GM23248 (cell line): ENCODE measurements around the gene ESYT3. TPM values are rescaled to one million over a fixed set of nuclear protein-coding genes. Genes with fewer than 3 reads are reported as not detected.
"Not testable (repeated sequence)": the region's sequence is repeated elsewhere in the genome, so short reads cannot be mapped to it uniquely, and the experiment has no call there.

Experiments
- DNase-seq: peaks from one replicate; pipeline ENCODE4 v3.0.0-alpha.2; 2015
- H2AFZ ChIP-seq: fragments of 200-600 bp; sonication (generic); 2 replicates; pipeline ENCODE4 v1.6.1; 2016; ENCODE audit warnings: antibody characterized with exemption
- H3F3A ChIP-seq: fragments of 200-600 bp; sonication (generic); 2 replicates; pipeline ENCODE4 v1.6.1; 2016; ENCODE audit warnings: mild to moderate bottlenecking, antibody characterized with exemption, mixed run types; ENCODE audit not compliant: insufficient read depth
- H3K27ac ChIP-seq: fragments of 200-600 bp; sonication (generic); 2 replicates; pipeline ENCODE4 v1.5.1; 2016; ENCODE audit warnings: mild to moderate bottlenecking
- H3K27me3 ChIP-seq: fragments of 200-600 bp; sonication (generic); replicated peaks from 2 replicates; pipeline ENCODE4 v1.6.1; 2016; ENCODE audit warnings: mild to moderate bottlenecking; ENCODE audit not compliant: insufficient read depth
- H3K36me3 ChIP-seq: fragments of 200-600 bp; sonication (generic); 2 replicates; pipeline ENCODE4 v1.6.1; 2016; ENCODE audit warnings: low read depth, mild to moderate bottlenecking
- H3K4me1 ChIP-seq: fragments of 200-600 bp; sonication (generic); 2 replicates; pipeline ENCODE4 v1.6.1; 2016; ENCODE audit warnings: mild to moderate bottlenecking; ENCODE audit not compliant: insufficient read depth
- H3K4me2 ChIP-seq: fragments of 200-600 bp; sonication (generic); one replicate; pipeline ENCODE4 v1.6.1; 2016; ENCODE audit warnings: mild to moderate bottlenecking; ENCODE audit not compliant: unreplicated experiment
- H3K4me3 ChIP-seq: fragments of 200-600 bp; sonication (generic); 2 replicates; pipeline ENCODE4 v1.5.1; 2016; ENCODE audit warnings: mild to moderate bottlenecking
- H3K79me2 ChIP-seq: fragments of 200-600 bp; sonication (generic); 2 replicates; pipeline ENCODE4 v1.6.1; 2016; ENCODE audit warnings: mild to moderate bottlenecking; ENCODE audit not compliant: insufficient read depth
- H3K9ac ChIP-seq: fragments of 200-600 bp; sonication (generic); 2 replicates; pipeline ENCODE4 v1.6.1; 2016; ENCODE audit warnings: mild to moderate bottlenecking
- H3K9me2 ChIP-seq: fragments of 200-600 bp; sonication (generic); 2 replicates; pipeline ENCODE4 v1.6.1; 2016; ENCODE audit warnings: mixed run types, mild to moderate bottlenecking, moderate library complexity; ENCODE audit not compliant: insufficient read depth
- H3K9me3 ChIP-seq: fragments of 200-600 bp; sonication (generic); one replicate; pipeline ENCODE4 v1.6.1; 2017; ENCODE audit warnings: low read depth
- H4K20me1 ChIP-seq: fragments of 200-600 bp; sonication (generic); 2 replicates; pipeline ENCODE4 v1.6.0; 2016; ENCODE audit not compliant: insufficient read depth
- EZH2 ChIP-seq: fragments of 200-600 bp; sonication (generic); IDR thresholded peaks from 2 replicates; pipeline ENCODE4 v1.6.1; 2018; ENCODE audit warnings: antibody characterized with exemption, mild to moderate bottlenecking; ENCODE audit not compliant: insufficient read depth, poor library complexity, severe bottlenecking
- EZH2phosphoT487 ChIP-seq: fragments of 200-600 bp; sonication (generic); IDR thresholded peaks from 2 replicates; pipeline ENCODE4 v1.6.1; 2018; ENCODE audit warnings: antibody characterized with exemption, moderate library complexity, mild to moderate bottlenecking, low read depth; ENCODE audit not compliant: insufficient read depth
- WGBS, 2 experiments: methylation state at CpG; one replicate each; pipeline ENCODE4 v1.1.6; 2015 to 2017; ENCODE audit warnings: low lambda C conversion rate in 2 of 2, low coverage in 1 of 2; ENCODE audit errors: missing lambda C conversion rate in 2 of 2; 5-methylcytosine and 5-hydroxymethylcytosine counted together
- in situ Hi-C: fragments of 300-500 bp; cut with MboI; formaldehyde crosslinking; loops from 2 replicates; pipeline ENCODE4 v1.15.0; 2020
- polyA plus RNA-seq: library from polyadenylated mRNA; unstranded; fragments of >200 nt; fragmentation: Nextera tagmentation; extraction: Ambion mirVana; gene quantifications from 2 replicates; pipeline ENCODE4 v1.2.1, GENCODE V29; 2016
- total RNA-seq: library from RNA; depleted of rRNA; stranded (reverse); fragments of >200 nt; shearing (Covaris generic); gene quantifications from 2 replicates; pipeline ENCODE4 v1.2.3, GENCODE V29; 2014

The ESYT3 gene
- total and polyA plus RNA-seq, 2 experiments from 2014 or later, result 0.48 to 1.3 TPM

DNA sequence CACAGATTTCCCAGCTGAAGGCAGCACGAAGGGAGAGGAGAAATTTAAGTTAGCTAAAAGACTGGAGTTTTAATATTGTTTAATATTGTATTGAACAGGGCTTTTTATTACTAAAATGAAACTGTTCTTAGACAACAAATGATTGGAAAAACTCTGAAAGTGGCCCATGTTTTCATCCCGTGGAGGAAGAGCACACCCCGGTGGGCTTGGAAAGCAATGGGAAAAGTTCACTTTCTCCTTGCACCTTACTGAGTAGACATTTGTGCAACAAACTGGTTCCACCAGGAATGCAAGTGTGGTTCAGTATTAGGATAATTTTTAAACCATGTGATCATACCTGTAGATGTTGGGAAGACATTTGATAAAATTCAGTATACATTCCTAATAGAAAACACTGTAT lies 8.2 kb upstream of the ESYT3 start:
- H3K27me3 ChIP-seq, result no peaks in the 10 kb centered on the region
- TF ChIP-seq EZH2, result no peak
- no peak for TF ChIP-seq EZH2phosphoT487
- no peak overlapping the region for H3K4me2 ChIP-seq
- H3K4me3 ChIP-seq, result no peak overlapping the region
- H3K9me3 ChIP-seq, result no peaks in the 10 kb centered on the region
- no peaks in the 10 kb centered on the region for H3K4me1 ChIP-seq
- no peaks in the 10 kb centered on the region for H3K36me3 ChIP-seq
- no peaks in the 10 kb centered on the region for H3K9me2 ChIP-seq
- H3K79me2 ChIP-seq, result no peaks in the 10 kb centered on the region
- H3K27ac ChIP-seq, result no peak overlapping the region
- H3F3A ChIP-seq, result no peaks in the 10 kb centered on the region
- WGBS, 2 experiments, result 47 to 51% methylated on average over 3 of the region's 3 CpGs
- no peak overlapping the region for H3K9ac ChIP-seq
- peak; percentile 50 for DNase-seq
- in situ Hi-C loops, result no loop called here
- H4K20me1 ChIP-seq, result no peaks in the 10 kb centered on the region
- H2AFZ ChIP-seq, result no peak overlapping the region

GRCh38 chr3:138426754-138427153 lies 7.7 kb upstream of the ESYT3 start:
- H3K79me2 ChIP-seq, DNase-seq, H3K27me3 ChIP-seq, H3K4me3 ChIP-seq, H3K4me1 ChIP-seq, H3K9me2 ChIP-seq, H4K20me1 ChIP-seq, H3K9ac ChIP-seq, H3K4me2 ChIP-seq, H3K27ac ChIP-seq, H3F3A ChIP-seq, H3K36me3 ChIP-seq, H2AFZ ChIP-seq, H3K9me3 ChIP-seq, in situ Hi-C loops: not testable (repeated sequence)
- 95 to 98% methylated on average over 4 of the region's 4 CpGs for WGBS, 2 experiments

GRCh38 chr3:138429665-138430064 lies 4.8 kb upstream of the ESYT3 start:
- Histone ChIP-seq H3K9me3 (no peaks in the 10 kb centered on the region), H3K9me2 (no peaks in the 10 kb centered on the region), H3K9ac (no peak overlapping the region), H2AFZ (no peak overlapping the region), H3K4me3 (no peak overlapping the region), H3K79me2 (no peaks in the 10 kb centered on the region), H3K4me1 (no peaks in the 10 kb centered on the region), H3F3A (no peaks in the 10 kb centered on the region), H3K27me3 (peaks cover 14% of the 10 kb centered on the region), H3K27ac (no peak overlapping the region), H3K4me2 (no peak overlapping the region), H3K36me3 (no peaks in the 10 kb centered on the region), H4K20me1 (no peaks in the 10 kb centered on the region)
- 83 to 86% methylated on average over 3 of the region's 3 CpGs for WGBS, 2 experiments
- no peak for DNase-seq
- TF ChIP-seq EZH2phosphoT487, result no peak
- no peak for TF ChIP-seq EZH2
- in situ Hi-C loops, result no loop called here

DNA sequence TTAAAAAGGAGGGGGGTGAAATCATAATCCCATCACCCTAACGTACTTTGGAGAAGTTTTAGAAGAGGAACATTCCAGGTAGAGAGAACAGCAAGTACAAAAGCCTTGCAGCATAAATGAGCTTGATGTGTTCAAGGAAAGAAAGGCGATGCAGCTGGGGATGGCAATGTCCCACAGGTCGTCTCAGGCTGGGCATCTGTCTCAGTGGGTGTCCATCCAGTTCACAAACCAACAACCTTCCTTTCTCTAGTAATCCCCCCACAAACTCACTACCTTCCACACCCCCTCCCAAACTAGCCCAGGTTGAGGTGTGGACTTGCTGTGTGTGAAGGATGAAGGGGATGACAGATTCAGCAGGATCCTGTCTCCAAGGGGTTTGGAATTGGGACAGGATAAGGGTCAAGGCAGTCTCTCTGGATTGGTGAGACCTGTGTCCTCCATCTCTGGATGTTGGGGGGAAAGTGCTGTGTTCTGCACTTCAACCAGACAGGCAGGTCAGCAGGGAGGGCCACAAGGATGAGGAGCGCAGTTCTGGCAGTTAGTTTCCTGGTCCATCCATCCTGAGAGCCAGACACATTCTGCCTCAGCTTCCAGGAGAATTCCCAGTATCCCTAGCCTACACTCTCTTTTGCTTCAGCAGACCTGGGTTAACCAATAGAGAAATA lies 1.7 kb upstream of the ESYT3 start:
- H3K9ac ChIP-seq, result no peak overlapping the region
- H2AFZ ChIP-seq, result no peak overlapping the region
- H3K27me3 ChIP-seq, result peaks cover 14% of the 10 kb centered on the region
- no peak for TF ChIP-seq EZH2
- H3K27ac ChIP-seq, result no peak overlapping the region
- no peak for DNase-seq
- no peaks in the 10 kb centered on the region for H3K36me3 ChIP-seq
- no peaks in the 10 kb centered on the region for H3F3A ChIP-seq
- no peaks in the 10 kb centered on the region for H3K79me2 ChIP-seq
- no peaks in the 10 kb centered on the region for H4K20me1 ChIP-seq
- WGBS, 2 experiments, result 90 to 91% methylated on average over 4 of the region's 4 CpGs
- H3K4me3 ChIP-seq, result no peak overlapping the region
- no peaks in the 10 kb centered on the region for H3K9me2 ChIP-seq
- no peak overlapping the region for H3K4me2 ChIP-seq
- in situ Hi-C loops, result no loop called here
- no peaks in the 10 kb centered on the region for H3K4me1 ChIP-seq
- no peaks in the 10 kb centered on the region for H3K9me3 ChIP-seq

DNA sequence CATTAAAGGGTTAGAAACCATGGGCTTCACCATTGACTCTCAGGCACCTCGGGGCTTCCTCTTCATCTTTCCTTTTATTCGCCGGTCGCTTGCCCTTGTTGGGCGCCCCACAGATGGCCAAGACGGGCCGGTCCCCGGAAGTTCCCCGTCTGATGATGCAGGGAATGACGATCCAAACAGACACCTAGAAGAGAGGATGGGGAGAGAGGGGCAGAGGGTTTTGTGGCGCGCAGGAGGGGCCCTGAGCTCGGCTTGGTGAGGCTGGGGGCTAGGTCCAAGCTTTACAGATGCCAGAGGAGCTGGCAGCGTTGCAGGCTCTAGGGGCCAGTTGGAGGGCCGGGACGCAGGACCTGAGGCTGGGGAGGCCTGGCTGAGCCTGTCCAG lies 532 bp upstream of the ESYT3 start:
- peak overlapping the region; percentile 90 for H3K4me2 ChIP-seq
- H3F3A ChIP-seq, result no peaks in the 10 kb centered on the region
- no peak overlapping the region for H3K9ac ChIP-seq
- peaks cover 14% of the 10 kb centered on the region for H3K27me3 ChIP-seq
- WGBS, 2 experiments, result 5 to 12% methylated on average over 16 of the region's 16 CpGs
- no peaks in the 10 kb centered on the region for H4K20me1 ChIP-seq
- no peak for DNase-seq
- H3K4me1 ChIP-seq, result peaks cover 1% of the 10 kb centered on the region; the same call in 1 of the 2 replicates
- no peaks in the 10 kb centered on the region for H3K9me2 ChIP-seq
- no peaks in the 10 kb centered on the region for H3K9me3 ChIP-seq
- in situ Hi-C loops, result no loop called here
- peak overlapping the region; percentile 70 for H3K4me3 ChIP-seq
- H3K79me2 ChIP-seq, result no peaks in the 10 kb centered on the region
- H3K36me3 ChIP-seq, result no peaks in the 10 kb centered on the region
- H3K27ac ChIP-seq, result no peak overlapping the region
- peak overlapping the region; percentile 77 for H2AFZ ChIP-seq
- no peak for TF ChIP-seq EZH2phosphoT487
- TF ChIP-seq EZH2, result no peak
